Stomach (tissue), 9 donors: Measurements from ENCODE around the gene ZDHHC16. TPM values are rescaled to one million over a fixed set of nuclear protein-coding genes. Genes with fewer than 3 reads are reported as not detected.

Source experiments
- DNase-seq, 2 donors: peaks; one replicate each; pipeline versions ENCODE4 v3.0.0 to v3.0.0-alpha.2; 2013 to 2019
- H3K27ac ChIP-seq, 5 donors: fragments of 200-600 bp in 4 of 5; sonication (generic) in 4 of 5; one replicate each; pipeline ENCODE4 v1.5.1; 2013 to 2019; ENCODE audit warnings: mild to moderate bottlenecking in 1 of 5, moderate library complexity in 1 of 5
- H3K27me3 ChIP-seq, 3 donors: fragments of 200-600 bp; sonication (generic); one replicate each; pipeline ENCODE4 v1.5.1; 2017 to 2019; ENCODE audit warnings: mixed run types in 1 of 3
- H3K36me3 ChIP-seq, 4 donors: fragments of 200-600 bp; sonication (generic); 1 replicate in 3 of 4; 2 replicates in 1 of 4; pipeline ENCODE4 v1.5.1; 2016 to 2019
- H3K4me1 ChIP-seq, 4 donors: fragments of 200-600 bp; sonication (generic); one replicate each; pipeline ENCODE4 v1.5.1; 2016 to 2019
- H3K4me3 ChIP-seq, 4 donors: fragments of 200-600 bp; sonication (generic) in 3 of 4; one replicate each; pipeline ENCODE4 v1.5.1; 2016 to 2019; ENCODE audit warnings: mild to moderate bottlenecking in 1 of 4
- H3K9me3 ChIP-seq, 4 donors: fragments of 200-600 bp; sonication (generic); one replicate each; pipeline ENCODE4 v1.5.1; 2016 to 2019
- CTCF ChIP-seq, 7 experiments: fragments of 450-650 bp in 4 of 7; fragments of 200-600 bp in 3 of 7; sonication (generic) in 3 of 7; IDR thresholded peaks; one replicate each; pipeline ENCODE4 v1.5.1; 2016 to 2019; ENCODE audit warnings: antibody characterized with exemption in 7 of 7, control low read depth in 2 of 7, mild to moderate bottlenecking in 1 of 7
- EP300 ChIP-seq: sonication (generic); formaldehyde crosslinking; IDR thresholded peaks from one replicate; pipeline ENCODE4 v1.6.1; 2017; ENCODE audit warnings: antibody characterized with exemption
- POLR2A ChIP-seq, 4 donors: fragments of 450-650 bp; IDR thresholded peaks; one replicate each; pipeline ENCODE4 v1.6.1; 2016; ENCODE audit warnings: antibody characterized with exemption in 4 of 4, control low read depth in 2 of 4, mild to moderate bottlenecking in 1 of 4, moderate library complexity in 1 of 4
- POLR2AphosphoS5 ChIP-seq, 3 donors: sonication (generic); formaldehyde crosslinking; IDR thresholded peaks; one replicate each; pipeline ENCODE4 v1.6.1; 2016; ENCODE audit warnings: antibody characterized with exemption in 3 of 3
- WGBS, 5 donors: extraction: QIAGEN DNeasy Blood & Tissue Kit in 3 of 5; methylation state at CpG; one replicate each; pipeline versions ENCODE4 v1.1.5 to v1.1.7; 2013 to 2018; 5-methylcytosine and 5-hydroxymethylcytosine counted together
- intact Hi-C: fragments of 100-400 bp; cut with DNase I; formaldehyde crosslinking; loops from one replicate; pipeline ENCODE4 v1.15.1; 2023; ENCODE audit warnings: low total_unique reads
- polyA plus RNA-seq, 3 donors: library from polyadenylated mRNA; stranded (reverse); fragments of 200-250 nt; gene quantifications; one replicate each; pipeline ENCODE4 v1.2.3, GENCODE V29; 2013
- total RNA-seq, 5 donors: library from RNA; depleted of rRNA; stranded (reverse); fragments of >200 nt; gene quantifications; one replicate each; pipeline versions ENCODE4 v1.1.0 to v1.2.3, GENCODE V29; 2014 to 2016
- donor health status: healthy with polysubstance abuse.
- donor health status: Bipolar disorder and iron deficiency.
- donor health status: healthy.

Gene ZDHHC16
- total and polyA plus RNA-seq, 8 donors: 5.4 to 98.6 (median 33.3) TPM

- intact Hi-C loops: no loop called here
- no peak overlapping the region for H3K4me3 ChIP-seq
- H3K27me3 ChIP-seq: no peaks in the 10 kb centered on the region
- H3K9me3 ChIP-seq: no peaks in the 10 kb centered on the region
- DNase-seq: no peak
- H3K4me1 ChIP-seq: peaks cover 31 to 78% (median 56%) of the 10 kb centered on the region in 4 donors
- TF ChIP-seq CTCF (IDR thresholded peaks at IDR 0.05) (no peak), POLR2AphosphoS5 (IDR thresholded peaks at IDR 0.05) (no peak), EP300 (no peak), POLR2A (IDR thresholded peaks at IDR 0.05) (no peak)
- 95 to 97% (median 96%) methylated on average over 17 of the region's 17 CpGs for WGBS, 5 donors
- no peak overlapping the region for H3K27ac ChIP-seq
- peaks cover 20 to 52% (median 44%) of the 10 kb centered on the region in 4 donors for H3K36me3 ChIP-seq
Observed at GRCh38 chr10:97451605-97452004, 5.6 kb downstream of the ZDHHC16 start.

- intact Hi-C loops: no loop called here
- Histone ChIP-seq H3K36me3 (peaks cover 24 to 59% (median 52%) of the 10 kb centered on the region in 4 donors), H3K27me3 (no peaks in the 10 kb centered on the region), H3K4me3 (no peak overlapping the region), H3K4me1 (peaks cover 24 to 70% (median 49%) of the 10 kb centered on the region in 4 donors), H3K27ac (no peak overlapping the region), H3K9me3 (no peaks in the 10 kb centered on the region)
- TF ChIP-seq CTCF (IDR thresholded peaks at IDR 0.05) (no peak), EP300 (no peak), POLR2AphosphoS5 (IDR thresholded peaks at IDR 0.05) (no peak), POLR2A (IDR thresholded peaks at IDR 0.05) (no peak)
- DNase-seq: no peak
- WGBS, 5 donors: 86 to 93% (median 89%) methylated on average over 5 to 6 of the region's 6 CpGs
Observed at GRCh38 chr10:97452352-97452751, 6.4 kb downstream of the ZDHHC16 start.

GRCh38 chr10:97454330-97455036, 8.5 kb downstream of the ZDHHC16 start:
- peak; percentile 55 to 79 for DNase-seq
- 41 to 60% (median 45%) methylated on average over 3 of the region's 3 CpGs for WGBS, 5 donors
- no peak overlapping the region for H3K4me3 ChIP-seq
- H3K27ac ChIP-seq: peak overlapping the region in 3 of 5 donors; percentile 1 to 27 (median 3)
- peaks cover 43 to 81% (median 73%) of the 10 kb centered on the region in 4 donors for H3K36me3 ChIP-seq
- TF ChIP-seq EP300 (no peak), POLR2AphosphoS5 (IDR thresholded peaks at IDR 0.05) (no peak), POLR2A (IDR thresholded peaks at IDR 0.05) (no peak), CTCF (IDR thresholded peaks at IDR 0.05) (no peak)
- no peaks in the 10 kb centered on the region for H3K9me3 ChIP-seq
- no peaks in the 10 kb centered on the region for H3K27me3 ChIP-seq
- intact Hi-C loops: no loop called here
- peaks cover 10 to 49% (median 33%) of the 10 kb centered on the region in 4 donors for H3K4me1 ChIP-seq

GRCh38 chr10:97456034-97456685, 10.2 kb downstream of the ZDHHC16 start:
- Histone ChIP-seq H3K36me3 (peaks cover 59 to 95% (median 90%) of the 10 kb centered on the region in 4 donors), H3K4me3 (no peak overlapping the region), H3K4me1 (peaks cover 10 to 37% (median 24%) of the 10 kb centered on the region in 4 donors), H3K27ac (peak overlapping the region in 1 of 5 donors; percentile 12), H3K27me3 (no peaks in the 10 kb centered on the region), H3K9me3 (no peaks in the 10 kb centered on the region)
- no peak for TF ChIP-seq POLR2A (IDR thresholded peaks at IDR 0.05)
- no peak for TF ChIP-seq EP300
- no peak for TF ChIP-seq CTCF (IDR thresholded peaks at IDR 0.05)
- no peak for TF ChIP-seq POLR2AphosphoS5 (IDR thresholded peaks at IDR 0.05)
- DNase-seq: no peak
- intact Hi-C loops: no loop called here
- WGBS, 5 donors: 62 to 81% (median 73%) methylated on average over 5 of the region's 5 CpGs
